ENCODE measurements around the gene SCUBE3. TPM values are rescaled to one million over a fixed set of nuclear protein-coding genes. Genes with fewer than 3 reads are reported as not detected.

SCUBE3 gene
- total RNA-seq, 1 donor from 2014 or later: 2.4 TPM

GRCh38 chr6:35213298-35213791 lies 411 bp upstream of the SCUBE3 start:
- DNase-seq: no peak

GRCh38 chr6:35214869-35215664 lies 1.3 kb downstream of the SCUBE3 start:
- DNase-seq: no peak

- no peak for DNase-seq
Observed at GRCh38 chr6:35215665-35216411, 2.1 kb downstream of the SCUBE3 start.

GRCh38 chr6:35216412-35216732 lies 2.6 kb downstream of the SCUBE3 start:
- no peak for DNase-seq

- no peak for DNase-seq
Observed at GRCh38 chr6:35216851-35217811, 3.4 kb downstream of the SCUBE3 start.

GRCh38 chr6:35218021-35218420 lies 4.3 kb downstream of the SCUBE3 start:
- DNase-seq: no peak

GRCh38 chr6:35218456-35218855 lies 4.7 kb downstream of the SCUBE3 start:
- no peak for DNase-seq

GRCh38 chr6:35219683-35220326 lies 6.0 kb downstream of the SCUBE3 start:
- DNase-seq: no peak

- DNase-seq: no peak
Observed at GRCh38 chr6:35220711-35221110, 7.0 kb downstream of the SCUBE3 start.

- no peak for DNase-seq
Observed at GRCh38 chr6:35223396-35223795, 9.6 kb downstream of the SCUBE3 start.

- no peak for DNase-seq
Observed at GRCh38 chr6:35224720-35225119, 11.0 kb downstream of the SCUBE3 start.

GRCh38 chr6:35228481-35228880 lies 14.7 kb downstream of the SCUBE3 start:
- no peak for DNase-seq

GRCh38 chr6:35229304-35229703 lies 15.5 kb downstream of the SCUBE3 start:
- DNase-seq: no peak

GRCh38 chr6:35230498-35230897 lies 16.7 kb downstream of the SCUBE3 start:
- DNase-seq: no peak

GRCh38 chr6:35230950-35231349 lies 17.2 kb downstream of the SCUBE3 start:
- no peak for DNase-seq

GRCh38 chr6:35231563-35231962 lies 17.8 kb downstream of the SCUBE3 start:
- DNase-seq: no peak

GRCh38 chr6:35234901-35235300 lies 21.1 kb downstream of the SCUBE3 start:
- no peak for DNase-seq

GRCh38 chr6:35236223-35236622 lies 22.5 kb downstream of the SCUBE3 start:
- DNase-seq: no peak

GRCh38 chr6:35237476-35237875 lies 23.7 kb downstream of the SCUBE3 start:
- no peak for DNase-seq

- DNase-seq: no peak
Observed at GRCh38 chr6:35238843-35239289, 25.1 kb downstream of the SCUBE3 start.

- DNase-seq: no peak
Observed at GRCh38 chr6:35239581-35239980, 25.8 kb downstream of the SCUBE3 start.
